Keratinocyte (primary cell): Measurements from ENCODE around the gene IL37. TPM values are rescaled to one million over a fixed set of nuclear protein-coding genes. Genes with fewer than 3 reads are reported as not detected.

ENCODE experiments used
- DNase-seq: peaks from one replicate; pipeline ENCODE4 v3.0.0-alpha.2; 2011; ENCODE audit warnings: low read depth, missing footprints, low spot score
- FAIRE-seq: peaks from 2 replicates; lab custom pipeline; 2011; peaks lifted over from hg19 to GRCh38; lab: Jason Lieb, UNC
- H2AFZ ChIP-seq: 2 replicates; pipeline ENCODE4 v1.6.0; 2012; ENCODE audit warnings: low read length, control low read depth, inconsistent platforms; ENCODE audit not compliant: control insufficient read depth
- H3K27ac ChIP-seq: 2 replicates; pipeline ENCODE4 v1.5.1; 2011; ENCODE audit warnings: low read length; ENCODE audit not compliant: control insufficient read depth, insufficient read depth
- H3K27me3 ChIP-seq: 3 replicates; pipeline ENCODE4 v1.6.0; 2011; ENCODE audit warnings: low read length; ENCODE audit not compliant: control insufficient read depth, insufficient read depth; ENCODE audit errors: extremely low read depth
- H3K36me3 ChIP-seq, 2 experiments: 2 replicates in 1 of 2; 3 replicates in 1 of 2; pipeline ENCODE4 v1.5.1; 2011; ENCODE audit warnings: low read length in 2 of 2, mild to moderate bottlenecking in 1 of 2; ENCODE audit not compliant: control insufficient read depth in 2 of 2, insufficient read depth in 2 of 2; ENCODE audit errors: extremely low read depth in 1 of 2
- H3K4me1 ChIP-seq: 3 replicates; pipeline ENCODE4 v1.5.1; 2011; ENCODE audit warnings: low read length; ENCODE audit not compliant: control insufficient read depth, insufficient read depth; ENCODE audit errors: extremely low read depth
- H3K4me2 ChIP-seq: 3 replicates; pipeline ENCODE4 v1.6.0; 2011; ENCODE audit warnings: low read depth, low read length; ENCODE audit not compliant: control insufficient read depth, insufficient read depth; ENCODE audit errors: extremely low read depth
- H3K4me3 ChIP-seq, 3 experiments: fragments of 200-600 bp in 1 of 3; sonication (generic) in 1 of 3; 2 replicates in 2 of 3; 3 replicates in 1 of 3; pipeline ENCODE4 v1.5.1; 2011 to 2016; ENCODE audit warnings: low read length in 3 of 3, mild to moderate bottlenecking in 3 of 3, control low read depth in 2 of 3, inconsistent platforms in 1 of 3, low read depth in 1 of 3, mixed read lengths in 1 of 3, mixed run types in 1 of 3, moderate library complexity in 1 of 3; ENCODE audit not compliant: control insufficient read depth in 2 of 3, insufficient read depth in 2 of 3; ENCODE audit errors: extremely low read depth in 1 of 3
- H3K79me2 ChIP-seq: 2 replicates; pipeline ENCODE4 v1.6.0; 2012; ENCODE audit warnings: low read length; ENCODE audit not compliant: control insufficient read depth, insufficient read depth
- H3K9ac ChIP-seq: 3 replicates; pipeline ENCODE4 v1.6.0; 2011; ENCODE audit warnings: low read length; ENCODE audit not compliant: control insufficient read depth, insufficient read depth; ENCODE audit errors: extremely low read depth
- H3K9me1 ChIP-seq: 3 replicates; pipeline ENCODE4 v1.6.0; 2011; ENCODE audit warnings: low read length; ENCODE audit not compliant: control insufficient read depth, insufficient read depth; ENCODE audit errors: extremely low read depth
- H3K9me3 ChIP-seq: 2 replicates; pipeline ENCODE4 v1.5.1; 2012; ENCODE audit warnings: low read depth, low read length; ENCODE audit not compliant: control insufficient read depth
- H4K20me1 ChIP-seq: 3 replicates; pipeline ENCODE4 v1.6.0; 2011; ENCODE audit warnings: low read length; ENCODE audit not compliant: control insufficient read depth, insufficient read depth; ENCODE audit errors: extremely low read depth
- EZH2 ChIP-seq: IDR thresholded peaks from one replicate; pipeline ENCODE4 v1.6.1; 2012; ENCODE audit warnings: inconsistent platforms, mild to moderate bottlenecking, low read length, moderate library complexity
- dilution Hi-C: fragments of 300-500 bp; cut with MboI; formaldehyde crosslinking; loops from one replicate; pipeline ENCODE4 v1.7.0; 2020; ENCODE audit warnings: low sequenced_read_pairs; ENCODE audit not compliant: extremely low pct_ligation_motif_present
- polyA plus RNA-seq, 5 experiments: library from polyadenylated mRNA; depleted of rRNA in 3 of 5; stranded (reverse) in 3 of 5; stranded (forward) in 1 of 5; unstranded in 1 of 5; fragments of >200 nt; gene quantifications; 1 replicate in 1 of 5; 2 replicates in 3 of 5; 3 replicates in 1 of 5; pipeline versions ENCODE4 v1.2.1 to v1.2.3, GENCODE V29; 2011 to 2012; ENCODE audit warnings: missing spikeins in 2 of 5, low read depth in 1 of 5, low replicate concordance in 1 of 5
- TF ChIP-seq, protein P1 (sequence below), 3 experiments: IDR thresholded peaks in 1 of 3; conservative IDR thresholded peaks in 1 of 3; optimal IDR thresholded peaks in 1 of 3; 2 replicates in 2 of 3; 3 replicates in 1 of 3; pipeline versions ENCODE3 to v1.5.1; 2011; ENCODE audit warnings: low read length in 3 of 3, mild to moderate bottlenecking in 3 of 3, moderate library complexity in 2 of 3, control low read depth in 1 of 3, inconsistent platforms in 1 of 3; ENCODE audit not compliant: insufficient read depth in 2 of 3; ENCODE audit errors: extremely low read depth in 1 of 3

Gene IL37
- polyA plus RNA-seq, 1 donor (not counting 4 experiments of a cell fraction or from before 2014, with no cell fraction given): 0.63 TPM

DNA sequence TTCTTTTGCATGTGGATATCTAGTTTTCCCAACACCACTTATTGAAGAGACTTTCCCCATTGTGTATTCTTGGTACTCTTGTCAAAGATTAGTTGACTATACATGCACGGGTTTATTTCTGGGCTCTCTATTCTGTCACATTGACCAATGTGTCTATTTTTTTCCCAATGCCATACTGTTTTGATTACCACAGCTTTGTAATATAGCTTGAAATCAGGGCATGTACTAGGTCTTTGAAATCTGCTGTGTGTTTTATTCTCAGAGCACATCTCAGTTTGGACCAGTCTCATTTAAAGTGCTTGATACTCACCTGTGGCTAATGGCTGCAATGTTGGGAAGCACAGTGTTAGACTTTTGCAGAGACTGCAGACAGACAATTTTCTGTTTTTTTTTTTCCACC is 34.0 kb downstream of the IL37 start:
- Histone ChIP-seq H3K9me1 (no peaks in the 10 kb centered on the region), H3K27ac (no peak overlapping the region), H3K36me3 (no peaks in the 10 kb centered on the region), H3K9me3 (no peaks in the 10 kb centered on the region), H3K9ac (no peak overlapping the region), H3K4me2 (no peak overlapping the region), H4K20me1 (no peaks in the 10 kb centered on the region), H3K4me1 (peaks cover 10% of the 10 kb centered on the region), H3K4me3 (no peak overlapping the region), H3K79me2 (no peaks in the 10 kb centered on the region), H3K27me3 (no peaks in the 10 kb centered on the region), H2AFZ (no peak overlapping the region)
- TF ChIP-seq, protein P1, sequence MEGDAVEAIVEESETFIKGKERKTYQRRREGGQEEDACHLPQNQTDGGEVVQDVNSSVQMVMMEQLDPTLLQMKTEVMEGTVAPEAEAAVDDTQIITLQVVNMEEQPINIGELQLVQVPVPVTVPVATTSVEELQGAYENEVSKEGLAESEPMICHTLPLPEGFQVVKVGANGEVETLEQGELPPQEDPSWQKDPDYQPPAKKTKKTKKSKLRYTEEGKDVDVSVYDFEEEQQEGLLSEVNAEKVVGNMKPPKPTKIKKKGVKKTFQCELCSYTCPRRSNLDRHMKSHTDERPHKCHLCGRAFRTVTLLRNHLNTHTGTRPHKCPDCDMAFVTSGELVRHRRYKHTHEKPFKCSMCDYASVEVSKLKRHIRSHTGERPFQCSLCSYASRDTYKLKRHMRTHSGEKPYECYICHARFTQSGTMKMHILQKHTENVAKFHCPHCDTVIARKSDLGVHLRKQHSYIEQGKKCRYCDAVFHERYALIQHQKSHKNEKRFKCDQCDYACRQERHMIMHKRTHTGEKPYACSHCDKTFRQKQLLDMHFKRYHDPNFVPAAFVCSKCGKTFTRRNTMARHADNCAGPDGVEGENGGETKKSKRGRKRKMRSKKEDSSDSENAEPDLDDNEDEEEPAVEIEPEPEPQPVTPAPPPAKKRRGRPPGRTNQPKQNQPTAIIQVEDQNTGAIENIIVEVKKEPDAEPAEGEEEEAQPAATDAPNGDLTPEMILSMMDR (optimal IDR thresholded peaks at IDR 0.05 in 1 of 3, IDR thresholded peaks at IDR 0.05 in 1 of 3, conservative IDR thresholded peaks at IDR 0.05 in 1 of 3; ENCODE audit: extremely low read depth in 1 of 3, insufficient read depth in 2 of 3, low read length in 3 of 3): no peak
- no peak for TF ChIP-seq EZH2
- no peak for FAIRE-seq
- dilution Hi-C loops: no loop called here
- no peak for DNase-seq

DNA sequence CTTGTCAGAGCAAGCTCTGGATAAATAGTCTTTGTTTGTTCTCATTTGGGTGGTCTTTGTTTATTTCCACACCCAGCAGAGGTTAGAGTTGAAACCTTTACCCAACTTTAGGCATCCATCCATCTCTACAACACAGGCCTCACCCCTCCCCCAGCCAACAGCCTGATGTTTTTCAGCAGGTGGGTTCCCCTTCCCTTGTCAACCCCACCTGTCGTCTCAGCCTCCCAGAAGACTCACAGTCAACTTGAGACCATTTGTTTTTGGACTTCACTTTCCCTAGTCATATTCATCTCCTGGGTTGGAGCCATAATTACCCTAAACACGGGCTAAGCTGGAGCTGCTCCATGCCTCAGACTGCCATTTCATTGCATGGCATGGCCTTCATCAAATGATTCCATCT is 35.1 kb downstream of the IL37 start:
- no peaks in the 10 kb centered on the region for H3K9me1 ChIP-seq
- no peak overlapping the region for H2AFZ ChIP-seq
- H3K36me3 ChIP-seq: no peaks in the 10 kb centered on the region
- H3K9me3 ChIP-seq: no peaks in the 10 kb centered on the region
- FAIRE-seq (no peak), DNase-seq (no peak)
- H3K27ac ChIP-seq: no peak overlapping the region
- TF ChIP-seq, protein P1 (optimal IDR thresholded peaks at IDR 0.05 in 1 of 3, IDR thresholded peaks at IDR 0.05 in 1 of 3, conservative IDR thresholded peaks at IDR 0.05 in 1 of 3; ENCODE audit: extremely low read depth in 1 of 3, insufficient read depth in 2 of 3, low read length in 3 of 3): no peak
- TF ChIP-seq EZH2: no peak
- dilution Hi-C loops: no loop called here
- no peaks in the 10 kb centered on the region for H3K27me3 ChIP-seq
- H4K20me1 ChIP-seq: no peaks in the 10 kb centered on the region
- H3K9ac ChIP-seq: no peak overlapping the region
- no peaks in the 10 kb centered on the region for H3K79me2 ChIP-seq
- H3K4me3 ChIP-seq: no peak overlapping the region
- no peak overlapping the region for H3K4me2 ChIP-seq
- H3K4me1 ChIP-seq: peaks cover 10% of the 10 kb centered on the region
